HG02759 (cell line): ENCODE measurements around the gene RELN.
"Not testable (repeated sequence)": the region's sequence is repeated elsewhere in the genome, so short reads cannot be mapped to it uniquely, and the experiment has no call there.

ENCODE experiments used
- ATAC-seq: cut with Tn5 transposase; IDR thresholded peaks from one replicate; pipeline ENCODE4 v1.9.1; 2021; ENCODE audit warnings: mild to moderate bottlenecking, moderate library complexity; ENCODE audit not compliant: unreplicated experiment

Gene RELN

GRCh38 chr7:103855671-103856070 lies 133.8 kb downstream of the RELN start:
- no peak for ATAC-seq

DNA sequence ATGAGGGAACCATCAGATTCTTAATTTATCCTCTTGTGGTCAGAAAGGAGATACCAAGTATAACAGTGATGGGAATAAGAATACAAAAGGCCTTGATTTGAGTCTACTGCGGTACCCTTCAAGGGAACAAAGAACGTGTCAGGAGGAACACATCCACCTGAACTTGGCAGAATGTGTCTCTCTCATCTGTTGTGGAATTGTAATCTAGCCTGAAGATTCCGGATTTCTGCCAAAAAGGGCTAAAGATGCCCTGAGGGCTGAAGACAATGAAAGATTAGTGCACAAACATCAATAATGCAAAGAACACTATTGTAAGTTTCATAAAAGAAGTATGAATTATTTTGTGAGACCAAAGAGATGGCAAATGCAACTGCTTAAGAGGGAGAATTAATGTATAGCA lies 134.8 kb downstream of the RELN start:
- ATAC-seq: no peak

DNA sequence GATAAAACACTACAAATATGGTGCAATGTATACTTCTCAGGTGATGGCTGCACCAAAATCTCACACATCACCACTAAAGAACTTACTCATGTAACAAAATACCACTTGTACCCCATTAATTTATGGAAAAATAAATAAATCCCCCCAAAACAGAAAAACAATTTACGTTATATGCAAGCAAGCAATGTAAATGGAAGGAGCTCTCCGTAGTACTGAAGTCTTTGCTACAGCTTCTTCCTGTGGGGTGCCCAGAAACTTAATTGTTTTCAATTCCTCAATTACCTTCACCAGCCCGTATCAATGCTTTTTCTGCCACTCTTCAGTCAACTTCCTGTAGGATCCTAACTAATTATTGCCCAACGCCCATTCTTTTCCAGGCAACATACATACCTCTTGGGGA lies 138.1 kb downstream of the RELN start:
- ATAC-seq: no peak

GRCh38 chr7:103843689-103844480 lies 145.6 kb downstream of the RELN start:
- no peak for ATAC-seq

DNA sequence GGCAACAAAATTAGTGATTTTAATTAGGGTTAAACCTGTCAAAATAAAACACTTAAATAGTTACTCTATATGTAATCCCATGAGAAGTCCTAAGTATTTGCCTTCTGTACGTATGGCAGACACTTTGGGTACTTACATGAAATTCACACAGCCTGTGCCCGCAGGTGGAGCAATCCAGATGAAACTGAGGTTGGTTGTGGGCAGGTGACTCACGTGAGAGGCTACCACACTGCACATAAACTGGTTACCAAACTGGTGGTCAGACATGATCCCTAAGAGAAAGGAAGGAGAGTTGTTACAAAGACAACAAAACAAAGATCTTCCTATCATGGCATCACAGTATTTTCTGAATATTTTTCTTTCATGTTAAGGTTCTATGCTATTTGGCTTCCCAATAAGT lies 156.1 kb downstream of the RELN start:
- no peak for ATAC-seq

DNA sequence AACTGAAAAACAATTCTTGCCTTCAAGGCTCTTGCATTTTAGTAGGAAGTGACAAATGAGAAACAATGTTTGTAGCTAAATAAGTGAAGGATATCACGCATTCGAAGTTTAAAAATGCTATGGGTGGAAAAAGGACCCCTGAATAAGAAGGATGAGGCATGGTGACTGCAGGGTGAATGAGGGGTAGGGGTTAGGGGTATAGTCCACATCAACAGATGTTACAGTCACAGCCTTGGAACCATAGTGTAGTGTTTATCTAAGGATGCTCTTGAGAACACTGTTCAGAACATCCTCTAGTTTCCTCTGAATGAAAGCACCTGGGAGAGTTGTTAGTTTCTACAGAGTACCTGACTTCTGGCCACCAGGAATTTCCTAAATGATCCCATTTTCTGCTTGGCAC lies 157.0 kb downstream of the RELN start:
- ATAC-seq: no peak

DNA sequence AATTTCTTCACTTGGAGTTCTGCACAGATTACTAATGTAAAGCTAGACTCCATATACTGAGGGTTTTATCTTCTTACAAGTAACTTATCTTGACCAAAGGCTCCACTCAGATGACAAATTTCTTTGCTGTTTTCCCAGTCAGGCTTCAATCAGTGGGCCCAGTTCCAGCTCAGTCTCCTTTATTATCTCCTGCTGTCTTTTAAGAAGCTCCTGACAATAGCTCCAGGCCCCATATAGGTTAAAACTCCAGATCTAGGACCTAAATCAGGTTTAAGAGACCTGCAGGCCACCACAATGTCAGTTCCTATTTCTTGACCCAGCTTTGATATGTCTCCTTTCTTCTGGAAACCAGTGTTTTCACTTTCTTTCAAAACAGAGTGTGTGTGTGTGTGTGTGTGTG lies 165.2 kb downstream of the RELN start:
- no peak for ATAC-seq

DNA sequence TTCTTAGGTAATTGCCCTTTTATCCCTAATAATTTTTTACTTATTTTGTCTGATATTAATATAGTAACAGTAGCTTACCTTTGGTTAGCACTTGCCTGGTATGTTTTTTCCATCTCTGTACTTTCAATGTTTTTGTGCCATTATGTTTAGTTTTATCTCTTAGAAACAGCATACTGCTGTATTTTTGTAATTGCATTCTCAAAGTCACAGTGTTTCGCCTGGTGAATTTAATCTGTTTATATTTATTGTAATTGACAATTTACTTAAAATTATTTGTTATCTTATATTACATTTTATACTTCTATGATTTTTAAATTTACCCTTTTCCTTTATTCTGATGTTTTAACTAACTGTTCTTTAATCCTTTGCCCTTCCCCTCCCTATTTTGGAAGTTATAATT lies 166.4 kb downstream of the RELN start:
- ATAC-seq: no peak

- no peak for ATAC-seq
Measured at GRCh38 chr7:103821092-103821491, 168.4 kb downstream of the RELN start.

DNA sequence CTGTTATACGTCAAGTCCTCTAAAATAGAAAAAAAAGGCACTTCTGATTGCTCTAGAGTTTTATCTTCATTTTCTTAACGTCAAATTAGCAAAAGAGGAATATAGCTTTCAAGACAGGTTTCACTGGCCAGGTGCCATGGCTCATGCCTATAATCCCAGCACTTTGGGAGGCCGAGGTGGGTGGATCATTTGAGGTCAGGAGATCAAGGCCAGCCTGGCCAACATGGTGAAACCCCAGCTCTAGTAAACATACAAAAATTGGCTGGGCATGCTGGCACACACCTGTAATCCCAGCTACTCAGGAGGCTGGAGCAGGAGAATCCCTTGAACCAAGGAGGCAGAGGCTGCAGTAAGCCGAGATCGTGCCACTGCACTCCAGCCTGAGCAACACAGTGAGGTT lies 173.5 kb downstream of the RELN start:
- not testable (repeated sequence) for ATAC-seq

- ATAC-seq: no peak
Measured at GRCh38 chr7:103813970-103814369, 175.5 kb downstream of the RELN start.

DNA sequence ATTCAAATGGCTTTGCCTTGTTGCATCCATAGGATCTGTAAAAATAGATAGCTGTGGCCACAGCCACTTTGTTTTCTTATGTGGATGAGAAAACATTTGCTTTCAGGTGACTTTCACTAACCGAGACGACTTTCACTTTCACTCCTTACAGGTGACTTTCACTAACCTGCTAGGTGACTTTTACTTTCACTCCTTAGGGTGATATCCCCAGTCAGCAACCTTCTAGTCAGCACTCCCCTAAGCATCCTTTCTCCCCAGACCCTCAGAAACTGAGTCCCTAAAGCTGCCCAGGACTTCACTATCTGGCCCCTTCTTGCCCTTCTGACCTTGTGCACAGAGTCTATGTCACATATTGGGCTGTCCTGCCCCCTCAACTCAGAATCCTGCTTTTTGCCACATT lies 177.5 kb downstream of the RELN start:
- no peak for ATAC-seq

- no peak for ATAC-seq
Measured at GRCh38 chr7:103811290-103811689, 178.2 kb downstream of the RELN start.

GRCh38 chr7:103810112-103810744 lies 179.2 kb downstream of the RELN start:
- ATAC-seq: no peak

- ATAC-seq: no peak
Measured at GRCh38 chr7:103809229-103809994, 180.0 kb downstream of the RELN start.

- no peak for ATAC-seq
Measured at GRCh38 chr7:103805346-103805745, 184.1 kb downstream of the RELN start.

DNA sequence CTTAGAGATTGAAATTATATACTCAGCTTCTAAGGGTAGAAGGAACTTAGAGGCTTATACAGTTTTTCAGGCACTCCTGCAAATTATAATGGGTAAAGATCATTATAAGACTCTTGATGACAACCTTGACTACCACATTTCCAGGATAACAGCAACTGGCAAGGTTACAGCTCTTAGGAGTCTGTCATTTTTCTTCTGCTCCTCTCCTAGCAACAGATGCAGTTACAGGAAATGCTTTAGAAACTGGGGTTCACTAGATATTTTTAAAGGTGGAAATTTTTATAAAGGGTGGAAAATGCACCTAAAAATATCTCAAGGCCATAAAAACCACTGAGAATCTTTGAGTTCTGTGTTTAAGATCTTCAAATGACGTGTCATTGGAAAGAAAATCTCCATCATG lies 185.8 kb downstream of the RELN start:
- no peak for ATAC-seq

GRCh38 chr7:103799298-103799697 lies 190.2 kb downstream of the RELN start:
- ATAC-seq: no peak

DNA sequence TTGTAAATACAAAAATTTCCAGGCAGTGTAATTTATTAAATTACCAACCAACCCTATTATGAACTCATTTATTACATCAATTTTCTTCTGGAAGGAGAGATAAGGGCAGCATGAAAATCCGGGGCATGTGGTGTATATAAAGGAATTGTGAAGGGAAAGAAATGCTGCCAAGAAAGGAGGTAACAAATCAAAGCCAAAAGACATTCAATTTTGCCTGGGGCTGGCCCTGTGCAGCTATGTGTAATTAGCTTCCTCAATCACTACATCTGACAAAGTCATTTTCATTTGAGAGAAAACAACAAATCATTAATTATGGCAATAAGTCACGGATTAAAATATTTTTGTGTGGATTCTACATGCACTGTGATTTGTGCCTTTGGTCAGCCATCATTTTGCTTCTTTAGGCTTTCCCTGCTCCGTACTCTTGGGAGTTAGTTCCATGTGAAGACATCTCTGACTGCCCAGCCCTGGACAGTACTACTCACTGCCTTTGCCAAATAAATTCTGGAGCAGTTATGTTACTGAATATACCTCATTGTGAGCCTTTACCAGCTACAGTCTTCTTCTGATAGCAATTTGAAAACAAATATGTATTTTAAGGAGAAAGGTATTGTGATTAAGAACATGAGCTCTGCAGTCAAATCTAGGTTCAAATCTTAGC lies 191.7 kb downstream of the RELN start:
- ATAC-seq: no peak

GRCh38 chr7:103796327-103796962 lies 193.0 kb downstream of the RELN start:
- ATAC-seq: no peak

- ATAC-seq: no peak
Measured at GRCh38 chr7:103795787-103796186, 193.7 kb downstream of the RELN start.
